ENCODE measurements around the gene PLPP7.

PLPP7 gene

GRCh38 chr9:131281119-131281965, 8.2 kb upstream of the PLPP7 start:
- no peak for DNase-seq (ENCODE audit: low read depth)

- no peak for DNase-seq (ENCODE audit: low read depth)
Observed at GRCh38 chr9:131282175-131282574, 7.3 kb upstream of the PLPP7 start.

- DNase-seq (ENCODE audit: low read depth) = no peak
Observed at GRCh38 chr9:131282688-131283422, 6.7 kb upstream of the PLPP7 start.

GRCh38 chr9:131284856-131285255, 4.7 kb upstream of the PLPP7 start:
- DNase-seq (ENCODE audit: low read depth) = no peak

GRCh38 chr9:131287359-131287758, 2.2 kb upstream of the PLPP7 start:
- no peak for DNase-seq (ENCODE audit: low read depth)

- no peak for DNase-seq (ENCODE audit: low read depth)
Observed at GRCh38 chr9:131288217-131288616, 1.3 kb upstream of the PLPP7 start.

- DNase-seq (ENCODE audit: low read depth) = no peak
Observed at GRCh38 chr9:131290036-131290766, 678 bp downstream of the PLPP7 start.

- no peak for DNase-seq (ENCODE audit: low read depth)
Observed at GRCh38 chr9:131290767-131291370, 1.3 kb downstream of the PLPP7 start.

- no peak for DNase-seq (ENCODE audit: low read depth)
Observed at GRCh38 chr9:131291795-131292315, 2.3 kb downstream of the PLPP7 start.

GRCh38 chr9:131292937-131293336, 3.4 kb downstream of the PLPP7 start:
- DNase-seq (ENCODE audit: low read depth) = no peak

GRCh38 chr9:131296460-131296859, 6.9 kb downstream of the PLPP7 start:
- no peak for DNase-seq (ENCODE audit: low read depth)

GRCh38 chr9:131296906-131297500, 7.5 kb downstream of the PLPP7 start:
- no peak for DNase-seq (ENCODE audit: low read depth)

GRCh38 chr9:131297903-131298302, 8.4 kb downstream of the PLPP7 start:
- DNase-seq (ENCODE audit: low read depth) = no peak

GRCh38 chr9:131298341-131298740, 8.8 kb downstream of the PLPP7 start:
- no peak for DNase-seq (ENCODE audit: low read depth)

- no peak for DNase-seq (ENCODE audit: low read depth)
Observed at GRCh38 chr9:131298816-131299215, 9.3 kb downstream of the PLPP7 start.

GRCh38 chr9:131299346-131299960, 9.9 kb downstream of the PLPP7 start:
- no peak for DNase-seq (ENCODE audit: low read depth)

GRCh38 chr9:131299961-131300347, 10.4 kb downstream of the PLPP7 start:
- DNase-seq (ENCODE audit: low read depth) = no peak

GRCh38 chr9:131300444-131300843, 10.9 kb downstream of the PLPP7 start:
- DNase-seq (ENCODE audit: low read depth) = no peak

- DNase-seq (ENCODE audit: low read depth) = no peak
Observed at GRCh38 chr9:131302244-131303075, 12.9 kb downstream of the PLPP7 start.
